HUES48 (cell line): ENCODE measurements around the gene INF2.
"Not testable (repeated sequence)": the region's sequence is repeated elsewhere in the genome, so short reads cannot be mapped to it uniquely, and the experiment has no call there.

Source experiments
- H3K27ac ChIP-seq: one replicate; pipeline ENCODE4 v1.7.0; 2013; ENCODE audit warnings: low read depth, low read length, inconsistent platforms
- H3K27me3 ChIP-seq: 2 replicates; pipeline ENCODE4 v1.6.1; 2013; ENCODE audit warnings: mild to moderate bottlenecking, low read length; ENCODE audit not compliant: control insufficient read depth, insufficient read depth
- H3K36me3 ChIP-seq: 2 replicates; pipeline ENCODE4 v1.6.1; 2013; ENCODE audit warnings: low read length; ENCODE audit not compliant: control insufficient read depth, insufficient read depth
- H3K4me1 ChIP-seq: 2 replicates; pipeline ENCODE4 v1.6.1; 2013; ENCODE audit warnings: mild to moderate bottlenecking, low read length; ENCODE audit not compliant: control insufficient read depth, insufficient read depth
- H3K4me3 ChIP-seq: 2 replicates; pipeline ENCODE4 v1.5.1; 2013; ENCODE audit warnings: mild to moderate bottlenecking, low read depth, low read length
- H3K9ac ChIP-seq: 2 replicates; pipeline ENCODE4 v1.6.1; 2013; ENCODE audit warnings: mild to moderate bottlenecking, low read depth, low read length, moderate library complexity
- H3K9me3 ChIP-seq: 2 replicates; pipeline ENCODE4 v1.6.1; 2013; ENCODE audit warnings: low read length; ENCODE audit not compliant: control insufficient read depth, insufficient read depth

Gene INF2

DNA sequence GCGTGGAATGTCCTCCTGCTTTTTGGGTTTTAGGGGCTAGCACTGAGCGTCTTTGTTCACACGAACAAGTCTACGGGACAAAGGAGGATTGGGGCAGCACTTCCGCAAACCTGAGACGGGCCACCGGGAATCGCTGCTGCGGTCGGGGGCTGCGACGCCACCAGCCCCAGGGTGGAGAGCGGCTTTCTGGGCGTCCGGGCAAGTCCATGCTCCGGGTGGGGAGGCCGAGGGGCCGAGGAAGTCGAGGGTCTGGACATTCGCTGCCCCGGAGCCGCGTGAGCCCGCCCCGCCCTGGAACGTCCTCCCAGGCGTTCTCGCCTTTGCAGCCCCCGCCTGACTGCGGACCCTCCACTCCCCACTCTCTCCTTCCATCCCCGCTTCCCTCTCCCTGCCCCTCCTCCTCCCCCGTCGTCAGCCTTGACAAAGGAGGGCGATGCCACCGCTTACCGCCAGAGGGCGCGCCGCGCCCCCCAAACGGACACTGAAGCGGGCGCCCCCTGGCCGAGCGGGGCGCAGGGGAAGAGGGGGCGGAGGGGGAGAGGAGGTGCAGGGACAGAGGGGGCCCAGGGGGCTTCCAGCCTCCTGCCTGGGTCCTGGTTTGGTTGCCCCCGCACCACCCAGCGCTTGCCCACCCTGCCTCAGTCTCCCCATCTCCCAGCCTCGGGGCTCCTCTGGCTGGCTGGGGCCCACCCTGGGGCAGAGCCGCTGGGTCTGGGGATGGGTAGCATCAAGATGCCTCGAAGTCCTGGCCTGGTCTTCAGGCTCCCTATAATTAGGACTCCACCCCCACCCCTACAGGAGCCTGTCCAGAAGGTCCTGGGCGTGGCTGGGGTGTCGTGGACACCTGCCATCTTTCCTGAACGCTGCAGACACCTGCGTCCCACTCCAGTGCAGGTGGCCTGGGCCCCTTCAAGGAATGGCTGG, 39.1 kb upstream of the INF2 start:
- Histone ChIP-seq H3K36me3 (no peaks in the 10 kb centered on the region), H3K9ac (no peak overlapping the region), H3K9me3 (peaks cover 13% of the 10 kb centered on the region), H3K4me1 (no peaks in the 10 kb centered on the region), H3K27me3 (peaks cover 8% of the 10 kb centered on the region), H3K4me3 (peak overlapping the region; percentile 90), H3K27ac (no peak overlapping the region)

- H3K36me3 ChIP-seq, result no peaks in the 10 kb centered on the region
- H3K27ac ChIP-seq, result no peak overlapping the region
- H3K9ac ChIP-seq, result no peak overlapping the region
- H3K4me1 ChIP-seq, result no peaks in the 10 kb centered on the region
- H3K9me3 ChIP-seq, result peaks cover 13% of the 10 kb centered on the region
- H3K27me3 ChIP-seq, result peaks cover 8% of the 10 kb centered on the region
- H3K4me3 ChIP-seq, result no peak overlapping the region
Observed at GRCh38 chr14:104650981-104651875, 38.2 kb upstream of the INF2 start.

DNA sequence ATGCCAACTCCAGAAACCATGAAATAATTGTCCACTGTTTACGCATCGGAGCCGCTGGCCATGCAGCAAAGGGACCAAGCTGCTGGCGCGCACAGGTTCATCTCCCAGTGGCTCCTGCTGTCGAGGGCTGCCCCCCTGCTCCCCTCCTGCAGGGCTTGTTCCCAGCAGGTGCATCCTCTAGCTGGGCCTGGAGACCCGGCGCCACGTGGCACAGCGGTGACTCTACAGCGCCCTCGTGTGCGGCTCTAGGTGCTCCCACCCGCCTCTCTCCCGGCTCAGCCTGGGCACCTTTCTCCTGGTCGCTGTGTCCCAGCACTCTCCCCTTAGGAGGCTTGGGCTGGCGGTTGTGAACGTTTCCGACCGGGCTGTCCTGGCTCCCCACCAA, 37.5 kb upstream of the INF2 start:
- Histone ChIP-seq H3K4me3 (no peak overlapping the region), H3K27ac (no peak overlapping the region), H3K9me3 (peaks cover 13% of the 10 kb centered on the region), H3K4me1 (no peaks in the 10 kb centered on the region), H3K9ac (no peak overlapping the region), H3K36me3 (no peaks in the 10 kb centered on the region), H3K27me3 (peaks cover 8% of the 10 kb centered on the region)

DNA sequence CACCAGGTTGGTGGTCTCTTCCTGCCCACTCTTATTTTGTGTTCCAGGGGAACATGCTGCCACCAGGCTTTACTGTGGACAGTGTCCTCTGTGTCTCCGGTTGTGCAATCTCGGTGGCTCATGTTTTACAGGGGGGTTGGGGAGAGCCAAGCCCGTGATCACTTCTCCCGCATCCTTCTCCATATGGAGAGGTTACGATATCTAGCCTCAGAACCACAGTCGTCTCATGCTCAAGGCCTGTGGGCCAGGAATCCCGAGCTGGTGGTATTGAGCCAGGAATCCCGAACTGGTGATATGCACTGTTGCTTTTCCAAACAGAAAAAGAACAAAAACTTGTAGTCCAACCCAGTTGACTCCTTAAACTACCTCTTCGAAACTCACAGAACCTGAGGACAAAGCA, 37.0 kb upstream of the INF2 start:
- Histone ChIP-seq H3K9ac (no peak overlapping the region), H3K4me3 (no peak overlapping the region), H3K4me1 (no peaks in the 10 kb centered on the region), H3K27me3 (peaks cover 8% of the 10 kb centered on the region), H3K9me3 (peaks cover 13% of the 10 kb centered on the region), H3K27ac (no peak overlapping the region), H3K36me3 (no peaks in the 10 kb centered on the region)

- not testable (repeated sequence) for H3K36me3 ChIP-seq, H3K4me1 ChIP-seq, H3K4me3 ChIP-seq, H3K27ac ChIP-seq, H3K9ac ChIP-seq, H3K27me3 ChIP-seq
- H3K9me3 ChIP-seq, result peaks cover 13% of the 10 kb centered on the region
Observed at GRCh38 chr14:104653130-104653920, 36.1 kb upstream of the INF2 start.

GRCh38 chr14:104654119-104654518, 35.3 kb upstream of the INF2 start:
- no peak overlapping the region for H3K9ac ChIP-seq
- peaks cover 8% of the 10 kb centered on the region for H3K27me3 ChIP-seq
- H3K4me1 ChIP-seq, result no peaks in the 10 kb centered on the region
- H3K36me3 ChIP-seq, result no peaks in the 10 kb centered on the region
- peaks cover 13% of the 10 kb centered on the region for H3K9me3 ChIP-seq
- no peak overlapping the region for H3K4me3 ChIP-seq
- H3K27ac ChIP-seq, result no peak overlapping the region

- Histone ChIP-seq H3K4me3 (no peak overlapping the region), H3K9ac (no peak overlapping the region), H3K9me3 (peaks cover 13% of the 10 kb centered on the region), H3K4me1 (no peaks in the 10 kb centered on the region), H3K27me3 (no peaks in the 10 kb centered on the region), H3K27ac (no peak overlapping the region), H3K36me3 (no peaks in the 10 kb centered on the region)
Observed at GRCh38 chr14:104655128-104655848, 34.1 kb upstream of the INF2 start.

DNA sequence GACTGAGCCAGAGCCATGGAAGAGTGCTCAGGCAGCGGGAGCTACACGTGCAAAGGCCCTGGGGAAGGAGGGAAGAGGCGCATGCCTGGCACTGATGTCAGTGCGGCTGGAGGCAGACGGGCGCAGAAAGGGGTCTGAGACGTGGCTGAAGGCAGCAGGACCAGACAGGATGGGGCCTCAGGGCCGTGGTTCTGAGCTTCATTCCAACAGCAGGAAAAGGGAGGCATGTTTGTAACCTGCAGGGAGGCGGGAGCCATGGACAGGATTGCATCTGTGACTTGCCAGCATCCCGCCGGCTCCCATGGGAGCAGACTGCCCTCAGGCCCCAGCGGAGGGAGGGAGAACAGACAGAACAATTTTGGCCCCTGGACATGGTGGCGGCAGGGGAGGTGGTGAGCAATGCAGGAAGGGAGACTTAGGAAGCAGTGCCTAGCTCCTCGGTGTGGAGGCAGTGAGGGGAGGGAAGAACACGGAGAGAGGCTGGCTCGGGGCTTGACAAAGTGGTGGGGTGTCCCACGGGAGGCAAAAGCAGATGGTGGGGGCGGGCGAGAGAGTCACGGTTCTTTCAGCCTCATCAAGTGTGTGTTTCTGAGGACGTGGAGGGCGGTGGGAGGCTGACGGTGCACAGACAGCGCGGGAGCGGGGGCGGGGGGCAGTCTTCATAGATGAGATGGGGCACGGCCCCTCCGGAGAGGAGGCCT, 33.3 kb upstream of the INF2 start:
- no peak overlapping the region for H3K27ac ChIP-seq
- H3K4me3 ChIP-seq, result no peak overlapping the region
- peaks cover 13% of the 10 kb centered on the region for H3K9me3 ChIP-seq
- no peaks in the 10 kb centered on the region for H3K36me3 ChIP-seq
- no peak overlapping the region for H3K9ac ChIP-seq
- H3K4me1 ChIP-seq, result no peaks in the 10 kb centered on the region
- H3K27me3 ChIP-seq, result no peaks in the 10 kb centered on the region

- no peaks in the 10 kb centered on the region for H3K4me1 ChIP-seq
- H3K4me3 ChIP-seq, result no peak overlapping the region
- H3K9me3 ChIP-seq, result peaks cover 13% of the 10 kb centered on the region
- H3K36me3 ChIP-seq, result no peaks in the 10 kb centered on the region
- no peak overlapping the region for H3K9ac ChIP-seq
- no peaks in the 10 kb centered on the region for H3K27me3 ChIP-seq
- no peak overlapping the region for H3K27ac ChIP-seq
Observed at GRCh38 chr14:104657101-104657524, 32.3 kb upstream of the INF2 start.
